Measurements from ENCODE around the gene COA3.
A peak's percentile ranks its signal among the peaks of the same experiment; 100 is the strongest.
"Not testable (repeated sequence)": the region's sequence is repeated elsewhere in the genome, so short reads cannot be mapped to it uniquely, and the experiment has no call there.

The COA3 gene

DNA sequence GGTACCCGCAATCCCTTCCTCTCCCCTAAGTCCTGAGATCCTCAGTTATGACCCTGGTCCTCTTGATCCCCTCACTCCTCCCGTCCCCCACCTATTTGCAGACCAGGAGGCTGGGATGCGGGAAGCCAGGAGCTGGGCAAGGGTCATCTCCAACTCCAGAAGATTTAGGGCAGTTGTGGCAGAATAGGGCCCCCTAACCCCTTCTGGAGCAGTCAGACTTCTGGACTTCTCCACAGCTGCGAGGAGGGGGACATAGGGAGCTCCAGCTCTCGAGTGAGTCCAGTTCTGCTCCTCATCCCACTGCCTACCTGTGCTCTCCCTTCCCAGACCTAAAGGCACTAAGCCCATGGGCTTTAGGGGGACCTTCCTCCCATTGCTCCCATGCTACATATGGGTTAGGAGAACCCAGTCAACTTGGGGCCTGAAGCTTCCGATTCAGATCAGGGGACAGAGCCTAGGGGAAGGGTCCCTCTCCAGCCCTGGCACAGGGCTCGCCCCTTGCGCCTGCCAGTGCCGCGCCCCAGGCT lies 16.8 kb downstream of the COA3 start:
- DNase-seq (ENCODE audit: low read depth), result no peak

- no peak for DNase-seq (ENCODE audit: low read depth)
Observed at GRCh38 chr17:42780851-42781638, 17.5 kb downstream of the COA3 start.

GRCh38 chr17:42779936-42780850 lies 18.3 kb downstream of the COA3 start, which contains the start of gene WNK4:
Gene WNK4 (plus strand): TSS chr17:42780610. CDS start chr17:42780699, 89 bp downstream.
- no peak for DNase-seq (ENCODE audit: low read depth)

GRCh38 chr17:42779304-42779935 lies 19.1 kb downstream of the COA3 start:
- DNase-seq (ENCODE audit: low read depth), result no peak

DNA sequence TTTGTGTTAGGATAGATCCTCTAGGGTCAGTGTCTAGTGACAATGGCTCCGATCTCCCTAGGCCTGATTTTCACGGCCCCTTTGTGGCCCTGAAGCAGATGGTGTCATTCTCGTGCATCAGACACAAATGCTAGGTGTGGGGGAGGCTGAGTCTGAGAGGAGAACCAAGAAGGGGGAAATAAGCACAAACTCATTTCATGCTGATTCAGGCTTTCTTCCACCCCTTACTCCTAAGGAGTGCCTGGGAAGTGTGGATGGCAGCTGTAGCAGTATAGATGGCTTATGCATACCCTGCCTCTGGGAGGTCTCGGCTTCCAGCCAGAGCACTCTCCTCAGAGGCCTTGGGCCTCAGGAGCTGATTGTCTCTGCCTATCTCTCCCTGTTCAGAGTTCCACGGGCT lies 19.9 kb downstream of the COA3 start:
- no peak for DNase-seq (ENCODE audit: low read depth)

- no peak for DNase-seq (ENCODE audit: low read depth)
Observed at GRCh38 chr17:42775534-42776098, 22.9 kb downstream of the COA3 start.

DNA sequence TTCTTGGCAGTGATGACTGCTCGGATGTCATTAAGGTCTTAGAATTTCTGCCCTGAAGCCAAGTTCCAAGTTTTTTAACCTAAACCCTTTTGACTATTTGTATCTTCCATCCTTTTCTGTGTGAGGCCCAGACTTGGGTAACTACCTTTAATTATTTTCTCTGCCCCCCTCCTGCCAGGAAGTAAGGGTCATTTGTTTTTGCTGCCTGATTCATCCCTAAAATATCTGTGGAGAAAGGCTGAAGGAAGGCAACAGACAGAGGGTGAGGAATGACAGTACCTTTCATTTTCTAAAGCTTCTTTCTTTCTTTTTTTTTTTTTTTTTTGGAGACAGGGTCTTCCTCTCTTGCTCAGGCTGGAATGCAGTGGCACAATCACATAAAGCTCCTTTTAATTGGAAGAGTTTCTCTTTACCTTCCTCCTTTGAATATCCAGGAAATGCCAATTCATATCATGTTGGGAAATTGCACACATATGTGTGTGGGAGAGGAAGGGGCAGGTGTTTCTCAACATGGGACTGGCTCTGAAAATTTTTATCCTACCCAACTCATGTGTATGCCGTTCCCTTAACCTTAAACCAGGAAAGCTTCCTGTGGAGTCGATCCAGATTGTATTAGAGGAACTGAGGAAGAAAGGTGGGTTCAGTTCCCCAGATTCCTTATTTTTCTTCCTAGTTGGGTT lies 24.3 kb downstream of the COA3 start:
- DNase-seq (ENCODE audit: low read depth), result no peak

- peak; percentile 58 for DNase-seq (ENCODE audit: low read depth)
Observed at GRCh38 chr17:42773290-42774035, 25.0 kb downstream of the COA3 start, which contains the start of gene VPS25. Gene VPS25 (plus strand): TSS chr17:42773449. CDS start chr17:42773476, 27 bp downstream.

DNA sequence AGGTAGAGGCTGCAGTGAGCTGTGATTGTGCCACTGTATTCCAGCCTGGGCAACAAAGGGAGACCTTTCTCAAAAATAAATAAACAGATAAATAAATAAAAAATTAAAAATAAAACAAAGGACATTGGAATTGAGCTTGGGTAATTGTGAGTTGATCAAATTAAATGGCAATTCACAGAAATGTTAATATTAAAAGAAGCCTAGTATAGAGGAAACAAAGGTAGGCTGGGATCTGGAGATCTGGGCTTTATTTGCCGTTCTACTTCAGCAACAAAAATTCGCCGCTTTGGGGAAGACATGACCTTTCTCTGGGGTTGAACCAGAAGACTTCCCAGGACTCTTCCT lies 25.6 kb downstream of the COA3 start:
- no peak for DNase-seq (ENCODE audit: low read depth)

- not testable (repeated sequence) for DNase-seq (ENCODE audit: low read depth)
Observed at GRCh38 chr17:42769964-42770363, 28.5 kb downstream of the COA3 start.

DNA sequence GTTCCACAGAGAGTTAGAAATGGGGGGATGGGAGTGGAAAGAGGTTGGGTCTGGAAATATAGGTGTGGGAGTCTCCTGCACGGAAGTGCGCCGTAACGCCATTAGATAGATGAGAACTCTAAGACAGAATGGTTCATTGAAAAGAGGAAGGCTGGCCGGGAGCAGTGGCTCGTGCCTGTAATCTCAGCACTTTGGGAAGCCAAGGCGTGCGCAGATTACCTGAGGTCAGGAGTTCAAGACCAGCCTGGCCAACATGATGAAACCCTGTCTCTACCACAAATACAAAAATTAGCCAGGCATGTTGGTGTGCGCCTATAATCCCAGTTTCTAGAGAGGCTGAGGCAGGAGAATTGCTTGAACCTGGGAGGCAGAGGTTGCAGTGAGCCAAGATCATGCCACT lies 30.5 kb downstream of the COA3 start:
- not testable (repeated sequence) for DNase-seq (ENCODE audit: low read depth)

GRCh38 chr17:42767512-42767911 lies 31.0 kb downstream of the COA3 start:
- DNase-seq (ENCODE audit: low read depth), result no peak

- DNase-seq (ENCODE audit: low read depth), result no peak
Observed at GRCh38 chr17:42766124-42766523, 32.4 kb downstream of the COA3 start.

DNA sequence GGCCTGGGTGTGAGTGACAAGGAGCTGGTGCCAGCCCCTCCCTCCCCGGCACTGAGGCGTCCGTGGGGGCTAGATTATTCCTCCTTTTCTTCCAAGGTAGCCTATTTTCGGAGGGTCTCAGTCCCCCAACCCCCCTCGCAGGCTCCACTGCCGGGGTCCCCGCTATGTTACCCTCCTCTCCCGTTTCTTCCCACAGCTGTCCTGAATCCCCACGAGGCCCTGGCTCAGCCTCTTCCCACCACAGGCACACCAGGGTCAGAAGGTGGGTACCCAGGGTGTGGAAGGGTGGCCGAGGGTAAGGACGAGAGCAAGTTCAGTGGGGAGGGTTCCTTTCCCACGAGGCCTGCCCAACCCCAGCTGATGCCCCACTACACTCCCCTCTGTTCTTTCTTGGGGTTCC lies 36.9 kb downstream of the COA3 start:
- DNase-seq (ENCODE audit: low read depth), result no peak

DNA sequence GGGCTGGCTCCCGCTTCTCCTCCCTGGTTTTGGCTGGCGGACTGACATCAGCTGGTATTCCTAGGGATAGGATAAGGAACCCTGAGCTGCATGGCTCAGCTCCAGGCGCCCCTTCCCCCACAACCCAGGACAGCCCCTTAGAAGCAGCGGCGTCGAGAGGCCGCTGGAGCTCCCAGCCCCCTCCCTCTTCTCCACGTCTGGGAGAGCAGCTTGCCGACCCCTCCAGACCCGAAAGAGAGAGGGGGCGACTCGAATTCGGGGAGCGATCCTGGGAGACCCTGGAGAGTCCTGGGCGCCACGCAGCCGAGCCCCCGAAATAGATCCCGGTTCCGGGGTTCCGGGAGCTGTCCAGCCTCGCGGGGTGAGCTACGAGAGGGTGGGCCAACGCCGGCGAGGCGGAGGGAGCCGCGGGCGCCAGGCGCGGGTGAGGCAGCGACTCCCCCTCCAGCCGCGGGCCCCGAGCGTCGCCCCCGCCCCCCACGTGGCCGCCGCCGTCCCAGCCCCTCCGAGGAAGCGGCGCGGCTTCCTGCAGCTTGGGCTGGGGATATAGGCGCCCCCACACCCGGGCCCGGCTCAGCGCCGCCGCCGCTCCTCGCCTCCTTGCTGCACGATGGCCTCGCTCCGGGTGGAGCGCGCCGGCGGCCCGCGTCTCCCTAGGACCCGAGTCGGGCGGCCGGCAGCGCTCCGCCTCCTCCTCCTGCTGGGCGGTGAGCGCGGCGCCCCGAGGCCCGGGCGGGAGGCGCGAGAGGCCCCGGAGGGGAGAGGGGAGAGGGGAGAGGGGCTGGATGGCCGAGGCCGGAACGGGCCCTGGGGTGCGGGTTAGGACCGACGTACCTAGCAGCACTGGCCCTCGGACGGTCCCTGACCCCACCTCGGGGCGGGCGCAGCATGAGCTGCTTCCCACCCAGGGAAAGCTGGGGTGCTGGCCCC lies 37.6 kb downstream of the COA3 start, which contains the start of gene RAMP2:
RAMP2 (plus strand) TSS at position 576 of the 930 bp plus-strand sequence; CDS start at position 611, 35 bp downstream.
- DNase-seq (ENCODE audit: low read depth), result no peak

- no peak for DNase-seq (ENCODE audit: low read depth)
Observed at GRCh38 chr17:42759982-42760651, 38.4 kb downstream of the COA3 start.

DNA sequence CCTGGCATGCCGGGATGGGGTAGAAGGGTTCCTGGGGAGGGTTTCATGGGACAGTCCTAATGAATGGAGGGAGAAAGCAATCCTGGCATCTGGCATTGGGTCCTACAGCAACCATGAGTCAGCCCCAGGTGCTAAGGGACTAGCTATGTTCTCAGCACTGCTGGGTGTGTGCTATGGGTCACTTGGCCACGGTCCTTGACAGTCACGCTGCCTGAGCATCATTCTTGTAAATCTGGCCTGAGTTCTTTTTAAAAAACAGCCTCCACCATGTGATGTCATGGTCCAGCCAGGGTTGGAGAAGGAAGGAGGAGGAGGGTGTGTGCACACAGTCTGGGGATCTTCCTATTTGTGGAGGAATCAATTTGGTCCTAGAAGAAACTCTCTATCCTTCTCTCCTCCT lies 43.7 kb downstream of the COA3 start:
- DNase-seq (ENCODE audit: low read depth), result no peak

DNA sequence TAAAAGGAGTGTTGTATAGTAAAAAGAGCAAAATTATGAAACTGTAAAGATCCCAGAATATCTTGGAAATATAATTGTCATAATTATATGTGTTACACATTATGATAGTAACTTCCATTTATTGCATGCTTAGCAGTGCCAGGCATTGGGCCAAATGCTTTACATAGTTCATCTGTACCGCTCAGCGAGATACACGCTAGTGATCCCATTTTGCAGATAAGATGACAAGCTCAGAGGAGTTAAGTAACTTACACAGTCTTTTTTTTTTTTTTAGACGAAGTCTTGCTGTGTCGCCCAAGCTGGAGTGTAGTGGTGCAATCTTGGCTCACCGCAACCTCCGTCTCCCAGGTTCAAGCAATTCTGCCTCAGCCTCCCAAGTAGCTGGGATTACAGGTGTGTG lies 46.9 kb downstream of the COA3 start:
- no peak for DNase-seq (ENCODE audit: low read depth)
